ENCODE measurements around the gene RNASE12. TPM values are rescaled to one million over a fixed set of nuclear protein-coding genes. Genes with fewer than 3 reads are reported as not detected.
A peak's percentile ranks its signal among the peaks of the same experiment; 100 is the strongest.

RNASE12 gene
- total and polyA plus RNA-seq, 9 of the 15 experiments (the other 6 are each of a cell fraction or from before 2014, with no cell fraction given), result 0.24 TPM; not detected in 8

- TF ChIP-seq ZNF609 (CRISPR knock-in tag; IDR thresholded peaks at IDR 0.05; ENCODE audit: borderline replicate concordance), result no peak
- no peak for TF ChIP-seq ZBTB33 (CRISPR knock-in tag; IDR thresholded peaks at IDR 0.05)
- peak; percentile 53 for TF ChIP-seq BDP1 (IDR thresholded peaks at IDR 0.05; ENCODE audit: insufficient read depth, insufficient read length)
- no peak for TF ChIP-seq ZNF232 (CRISPR knock-in tag; IDR thresholded peaks at IDR 0.05)
- TF ChIP-seq KHSRP (IDR thresholded peaks at IDR 0.05), result no peak
- TF ChIP-seq TOE1 (IDR thresholded peaks at IDR 0.05; ENCODE audit: borderline replicate concordance), result 0 out of 2 replicates have a peak, but pooled peaks have one; percentile 13
- TF ChIP-seq TOE1 (CRISPR knock-in tag; IDR thresholded peaks at IDR 0.05; ENCODE audit: borderline replicate concordance, low read depth), result no peak
- no peak for TF ChIP-seq HINFP (tag; conservative IDR thresholded peaks at IDR 0.05; ENCODE audit: low read depth)
- no peak for TF ChIP-seq JUN (IDR thresholded peaks at IDR 0.05; ENCODE audit: borderline replicate concordance, low read depth, low read length)
- TF ChIP-seq JUN (CRISPR knock-in tag; IDR thresholded peaks at IDR 0.05; ENCODE audit: borderline replicate concordance), result no peak
- TF ChIP-seq KDM1A (IDR thresholded peaks at IDR 0.05), result peak in 1 of 2 experiments; percentile 19; a peak in 1 of 4 replicates
- TF ChIP-seq ZNF639 (CRISPR knock-in tag; conservative IDR thresholded peaks at IDR 0.05 in 1 of 2, IDR thresholded peaks at IDR 0.05 in 1 of 2), result no peak
- no peak for TF ChIP-seq ELK3 (CRISPR knock-in tag; IDR thresholded peaks at IDR 0.05)
- 0 out of 2 replicates have a peak, but pooled peaks have one; percentile 24 for TF ChIP-seq CEBPB (tag; IDR thresholded peaks at IDR 0.05)
- TF ChIP-seq DMBX1 (CRISPR knock-in tag; IDR thresholded peaks at IDR 0.05; ENCODE audit: borderline replicate concordance), result no peak
These were observed 19.0 kb upstream of the RNASE12 start (continued) for GRCh38 chr14:20610002-20610765.

All from K562 (cell line).